Panc1 (cell line): Measurements from ENCODE around the gene TTLL6. TPM values are rescaled to one million over a fixed set of nuclear protein-coding genes. Genes with fewer than 3 reads are reported as not detected.

Experiments used
- ATAC-seq: fragments of 200-7000 bp; cut with Tn5 transposase; 2 replicates; pipeline ENCODE4 v1.9.1; 2020; ENCODE audit warnings: mild to moderate bottlenecking, moderate library complexity
- BruUV-seq: library from RNA; stranded (reverse); fragments of 400-500 nt; replicated peaks from 2 replicates; lab custom pipeline; 2021; lab: Mats Ljungman, UMichigan
- CTCF ChIA-PET: fragments of 300-600 bp; sonication (Branson Sonifier 250); formaldehyde crosslinking; loops from one replicate; lab custom pipeline; 2022; ENCODE audit warnings: antibody characterized with exemption; lab: Charles Lee
- POLR2A ChIA-PET: fragments of 300-600 bp; sonication (Branson Sonifier 250); formaldehyde crosslinking; loops from one replicate; lab custom pipeline; 2022; ENCODE audit warnings: antibody characterized with exemption; lab: Charles Lee
- DNase-seq: peaks from one replicate; pipeline ENCODE4 v3.0.0-alpha.2; 2010; ENCODE audit warnings: low read depth, low spot score
- H3K27ac ChIP-seq: 2 replicates; pipeline ENCODE4 v1.5.1; 2011; ENCODE audit warnings: mild to moderate bottlenecking, low read length, inconsistent platforms
- H3K27me3 ChIP-seq: fragments of 200-500 bp; sonication (Bioruptor generic); 2 replicates; pipeline ENCODE4 v1.6.0; 2014; ENCODE audit warnings: low read length, inconsistent platforms; ENCODE audit not compliant: control insufficient read depth, insufficient read depth
- H3K36me3 ChIP-seq: fragments of 200-500 bp; sonication (Bioruptor generic); 2 replicates; pipeline ENCODE4 v1.5.1; 2014; ENCODE audit warnings: inconsistent platforms, mild to moderate bottlenecking, low read length, moderate library complexity; ENCODE audit not compliant: control insufficient read depth, insufficient read depth
- H3K4me1 ChIP-seq: 2 replicates; pipeline ENCODE4 v1.5.1; 2011; ENCODE audit warnings: inconsistent platforms, mild to moderate bottlenecking, low read length, moderate library complexity; ENCODE audit not compliant: control insufficient read depth, insufficient read depth
- H3K4me3 ChIP-seq, 2 experiments: 2 replicates each; pipeline ENCODE4 v1.5.1; 2011 to 2012; ENCODE audit warnings: low read depth in 2 of 2, low read length in 2 of 2, mild to moderate bottlenecking in 2 of 2, inconsistent platforms in 1 of 2, moderate library complexity in 1 of 2
- H3K9me3 ChIP-seq: fragments of 200-500 bp; sonication (Bioruptor generic); 2 replicates; pipeline ENCODE4 v1.5.1; 2014; ENCODE audit warnings: low read depth, mild to moderate bottlenecking, inconsistent platforms, low read length, moderate library complexity; ENCODE audit not compliant: control insufficient read depth, insufficient read depth
- CTCF ChIP-seq: fragments of 450-650 bp; IDR thresholded peaks from 2 replicates; pipeline ENCODE4 v1.5.1; 2017; ENCODE audit warnings: mild to moderate bottlenecking
- POLR2AphosphoS5 ChIP-seq: IDR thresholded peaks from 2 replicates; pipeline ENCODE4 v1.6.1; 2012; ENCODE audit warnings: mild to moderate bottlenecking, low read depth, low read length, moderate library complexity
- REST ChIP-seq, 2 experiments: IDR thresholded peaks; 2 replicates each; pipeline ENCODE4 v1.6.1; 2011 to 2012; ENCODE audit warnings: low read depth in 2 of 2, control low read depth in 1 of 2, low read length in 1 of 2, mild to moderate bottlenecking in 1 of 2, moderate library complexity in 1 of 2; ENCODE audit not compliant: insufficient read depth in 1 of 2
- SIN3A ChIP-seq: IDR thresholded peaks from 2 replicates; pipeline ENCODE4 v1.6.1; 2012; ENCODE audit warnings: low read depth, mild to moderate bottlenecking, low read length, moderate library complexity, borderline replicate concordance; ENCODE audit not compliant: insufficient read depth
- TCF7L2 ChIP-seq: IDR thresholded peaks from 2 replicates; pipeline ENCODE4 v1.6.1; 2011; ENCODE audit warnings: mild to moderate bottlenecking, low read depth, low read length, inconsistent platforms
- in situ Hi-C: cut with HindIII; loops from 2 replicates; pipeline ENCODE4 v1.10.0; 2016; ENCODE audit warnings: low sequenced_read_pairs, low pct_unique_long_range_greater_than_20kb
- intact Hi-C: fragments of 100-400 bp; cut with micrococcal nuclease; formaldehyde crosslinking; loops from one replicate; pipeline ENCODE4 v1.10.0; 2022; ENCODE audit not compliant: unreplicated experiment
- total RNA-seq: library from RNA; stranded (reverse); gene quantifications from one replicate; pipeline ENCODE4 v1.2.1, GENCODE V29; 2021; ENCODE audit not compliant: unreplicated experiment

Gene TTLL6
- total RNA-seq, 1 experiment from 2014 or later: 2.5 TPM

DNA sequence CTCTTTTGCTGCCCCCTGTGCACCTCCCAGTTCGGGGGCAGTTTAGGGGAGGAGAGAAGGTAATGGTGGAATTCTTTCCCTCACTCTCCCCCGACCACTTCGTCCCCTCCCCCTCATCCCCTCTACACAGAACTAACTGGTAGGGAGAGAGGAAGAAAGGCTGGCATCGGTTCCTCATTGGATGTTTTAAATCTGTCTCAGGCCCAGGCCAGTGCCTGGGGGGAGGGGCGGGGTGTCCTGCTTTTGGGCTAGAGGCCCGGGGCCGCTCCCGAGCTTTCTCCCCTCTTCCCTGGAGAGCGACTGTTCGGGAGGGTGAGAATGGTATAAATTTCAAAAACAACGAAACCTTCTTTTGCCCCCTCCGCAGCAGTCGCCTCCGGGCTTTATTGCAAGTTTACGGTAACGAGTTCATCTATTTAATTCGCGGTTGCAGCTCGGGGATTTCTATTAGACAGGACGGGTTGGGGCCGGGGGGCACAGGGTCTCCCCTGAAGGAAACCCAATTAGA lies 94.1 kb downstream of the TTLL6 start, which contains the start of gene PRAC2:
Gene PRAC2, plus strand, starts transcription at position 271 of the 508 bp plus-strand sequence. CDS start 1,226 bp downstream, outside the sequence.
- Histone ChIP-seq H3K9me3 (no peaks in the 10 kb centered on the region), H3K4me3 (no peak within 1 kb of the TSS), H3K36me3 (no peaks in the 10 kb centered on the region), H3K27me3 (no peaks in the 10 kb centered on the region), H3K4me1 (peaks cover 3% of the 10 kb centered on the region; the same call in 1 of the 2 replicates), H3K27ac (no peak within 1 kb of the TSS)
- no TSS peak for BruUV-seq
- DNase-seq (no peak), ATAC-seq (no peak)
- intact Hi-C loops: loop anchor here (5.0 kb wide), 1 partner anchor 46 kb away; no protein-coding TSS in a partner anchor
- ChIA-PET CTCF (interaction anchor here (1.0 to 4.6 kb wide), 4 partner anchors 8 to 150 kb away, joined by 3 to 98 read pairs (median 14); no protein-coding TSS in a partner anchor), POLR2A (no interaction called here)
- in situ Hi-C loops: no loop called here
- no peak for TF ChIP-seq SIN3A
- no peak for TF ChIP-seq TCF7L2
- no peak for TF ChIP-seq REST (IDR thresholded peaks at IDR 0.05; ENCODE audit: insufficient read depth in 1 of 2, low read depth in 2 of 2, low read length in 1 of 2)
- TF ChIP-seq POLR2AphosphoS5: no peak
- no peak for TF ChIP-seq CTCF

DNA sequence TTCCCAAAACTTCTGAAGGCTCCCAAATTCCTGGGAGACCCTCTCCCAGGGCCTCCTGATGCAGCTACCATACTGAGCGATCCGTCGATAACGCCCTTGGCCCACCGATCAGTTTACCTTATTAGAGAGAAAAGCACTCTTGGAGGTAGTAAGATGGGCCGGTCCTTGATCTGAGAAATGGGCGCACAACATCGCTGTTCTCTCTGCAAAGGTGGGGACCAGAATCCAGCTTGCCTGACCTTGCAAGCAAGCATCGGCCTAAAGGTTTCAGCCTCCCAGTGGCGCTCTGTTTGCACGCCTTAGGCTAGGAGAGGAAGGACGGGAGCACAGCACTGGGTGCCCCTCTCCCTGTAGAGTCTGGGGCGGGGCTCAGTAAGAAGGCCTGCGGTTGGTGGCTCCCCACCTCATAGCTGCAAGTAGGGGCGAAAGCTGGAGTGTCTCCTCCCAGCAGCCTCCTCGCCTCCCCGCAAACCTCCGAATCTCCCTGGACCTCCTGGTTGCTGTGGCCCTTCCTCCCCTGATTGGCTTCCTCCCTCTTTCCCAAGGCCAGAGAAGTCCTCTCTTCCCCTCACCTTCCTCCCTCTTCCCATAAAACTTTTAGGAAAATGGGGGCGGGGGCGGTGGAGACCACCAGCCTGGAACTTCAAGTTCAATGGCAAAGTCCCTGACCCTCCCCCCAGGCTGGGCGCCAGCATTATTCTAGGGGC lies 94.7 kb downstream of the TTLL6 start, which contains the start of gene PRAC1:
Gene PRAC1, minus strand, starts transcription at position 318 of the 707 bp plus-strand sequence. Its CDS starts 126 bp downstream, at position 192.
- Histone ChIP-seq H3K27ac (no peak within 1 kb of the TSS), H3K9me3 (no peaks in the 10 kb centered on the region), H3K27me3 (no peaks in the 10 kb centered on the region), H3K4me1 (no peaks in the 10 kb centered on the region; the same call in 1 of the 2 replicates), H3K36me3 (no peaks in the 10 kb centered on the region), H3K4me3 (no peak within 1 kb of the TSS)
- CTCF ChIA-PET: interaction anchor here (1.0 kb wide), 1 partner anchor 9 kb away, joined by 3 read pairs; no protein-coding TSS in a partner anchor
- in situ Hi-C loops: no loop called here
- DNase-seq (no peak), ATAC-seq (no peak)
- TF ChIP-seq POLR2AphosphoS5 (no peak), CTCF (no peak), SIN3A (no peak)
- POLR2A ChIA-PET: no interaction called here
- intact Hi-C loops: loop anchor here (5.0 kb wide), 1 partner anchor 45 kb away; no protein-coding TSS in a partner anchor
- no TSS peak for BruUV-seq
